Right ventricle myocardium superior (tissue), 1 donor: Measurements from ENCODE around the gene CTIF. TPM values are rescaled to one million over a fixed set of nuclear protein-coding genes. Genes with fewer than 3 reads are reported as not detected.

Experiments
- ATAC-seq: fragments of 200-7000 bp; cut with Tn5 transposase; one replicate; pipeline ENCODE4 v1.9.1; 2020; ENCODE audit warnings: mild to moderate bottlenecking; ENCODE audit not compliant: poor library complexity
- DNase-seq: peaks from one replicate; pipeline ENCODE4 v3.0.0-alpha.2; 2020
- intact Hi-C: fragments of 100-400 bp; cut with DNase I; formaldehyde crosslinking; loops from one replicate; pipeline ENCODE4 v1.11.2; 2022
- total RNA-seq: library from RNA; stranded (reverse); fragmentation: NEBNext Ultra II Directional; extraction: Animal tissue kit (Norgen Biotek cat#: 25700); gene quantifications from one replicate; pipeline ENCODE4 v1.2.1, GENCODE V29; 2021
- donor health status: DM: no; HTN: yes; CAD: no; lungs with severe emphysema.

The CTIF gene
- total RNA-seq, 1 donor from 2014 or later, result 54.5 TPM

DNA sequence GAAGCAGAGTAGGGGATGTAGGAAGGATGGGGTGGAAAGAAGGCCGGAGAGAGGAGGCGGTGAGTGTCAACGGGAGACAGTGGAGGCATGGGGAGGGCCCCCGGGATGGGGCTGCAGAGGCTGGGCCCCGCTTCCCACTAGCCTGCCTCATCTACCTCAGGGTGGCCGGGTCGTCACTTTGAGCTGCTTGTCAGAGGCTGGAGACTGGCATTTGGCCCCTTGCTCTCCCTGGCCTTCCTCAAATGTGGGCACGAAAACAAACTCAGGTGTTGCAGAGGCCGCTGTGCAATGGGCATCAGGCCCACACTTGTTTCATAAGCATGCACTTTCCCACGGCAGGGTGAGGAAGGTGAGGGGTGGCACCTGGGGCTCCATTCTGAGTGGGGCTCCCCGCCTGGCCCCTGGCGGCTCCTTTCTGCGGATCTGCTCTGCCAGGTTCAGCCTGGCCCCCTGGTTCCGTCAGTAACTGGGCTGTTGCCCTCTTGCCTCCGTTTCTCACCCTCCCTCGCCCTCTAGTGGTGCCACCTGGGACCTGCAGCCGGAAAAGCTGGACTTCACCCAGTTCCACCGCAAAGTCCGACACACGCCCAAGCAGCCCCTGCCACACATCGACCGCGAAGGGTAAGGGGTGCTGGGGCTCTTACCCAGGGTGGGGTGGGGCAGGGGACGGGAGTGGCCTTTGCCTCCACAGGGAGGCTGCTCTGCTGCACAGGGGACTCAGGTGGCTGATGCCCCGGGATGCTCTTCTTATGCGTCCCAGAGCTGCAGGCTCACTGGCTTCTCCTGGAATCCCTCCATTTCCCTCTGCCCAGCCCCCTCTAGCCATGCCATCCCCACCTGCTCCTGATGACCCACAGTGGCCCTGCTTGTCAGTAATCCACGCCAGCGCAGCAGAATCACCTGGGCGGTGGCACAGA, 125.4 kb downstream of the CTIF start:
- DNase-seq (peak; percentile 81), ATAC-seq (peak; percentile 77)
- intact Hi-C loops, result loop anchor here (2.0 to 10.0 kb wide), 2 partner anchors 109 to 189 kb away; no protein-coding TSS in a partner anchor

DNA sequence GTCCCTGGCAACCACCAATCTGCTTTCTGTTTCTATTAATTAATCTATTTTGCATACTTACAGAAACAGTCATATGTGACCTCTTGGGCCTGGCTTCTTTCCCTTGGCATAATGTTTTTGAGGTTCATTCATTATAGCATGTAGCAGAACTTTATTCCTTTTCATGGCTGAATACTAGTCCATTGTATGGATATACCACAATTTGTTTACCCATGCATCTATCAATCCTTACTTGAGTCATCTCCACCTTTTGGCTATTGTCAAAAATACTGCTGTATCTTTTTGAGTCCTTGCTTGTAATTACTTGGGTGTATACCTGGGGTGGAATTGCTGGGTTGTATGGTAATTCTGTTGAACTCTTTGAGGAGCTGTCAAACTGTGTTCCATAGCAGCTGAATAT, 126.8 kb downstream of the CTIF start:
- intact Hi-C loops, result loop anchor here (10.0 kb wide), 1 partner anchor 111 kb away; no protein-coding TSS in a partner anchor
- ATAC-seq (no peak), DNase-seq (no peak)

DNA sequence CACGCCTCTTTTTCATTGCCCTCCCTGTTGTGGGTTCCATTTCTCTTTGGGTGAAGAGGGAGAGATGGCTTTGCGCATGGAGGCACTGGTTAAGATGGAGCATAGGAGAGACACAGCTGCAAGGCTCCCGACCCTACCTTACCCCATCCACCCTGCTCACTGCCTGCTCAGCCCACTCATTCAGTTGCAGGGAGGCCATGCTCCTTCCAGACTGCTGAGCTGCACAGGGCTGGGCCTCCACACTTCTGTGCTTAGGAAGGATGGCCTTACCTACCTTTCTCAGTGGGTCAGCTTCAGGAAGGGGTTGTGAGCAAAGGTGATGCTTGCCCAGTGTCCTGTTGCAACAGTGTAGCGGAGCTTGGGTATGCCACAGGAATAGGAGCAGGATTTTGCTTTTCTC, 127.8 kb downstream of the CTIF start:
- DNase-seq (no peak), ATAC-seq (no peak)
- intact Hi-C loops, result loop anchor here (10.0 kb wide), 1 partner anchor 112 kb away; no protein-coding TSS in a partner anchor

DNA sequence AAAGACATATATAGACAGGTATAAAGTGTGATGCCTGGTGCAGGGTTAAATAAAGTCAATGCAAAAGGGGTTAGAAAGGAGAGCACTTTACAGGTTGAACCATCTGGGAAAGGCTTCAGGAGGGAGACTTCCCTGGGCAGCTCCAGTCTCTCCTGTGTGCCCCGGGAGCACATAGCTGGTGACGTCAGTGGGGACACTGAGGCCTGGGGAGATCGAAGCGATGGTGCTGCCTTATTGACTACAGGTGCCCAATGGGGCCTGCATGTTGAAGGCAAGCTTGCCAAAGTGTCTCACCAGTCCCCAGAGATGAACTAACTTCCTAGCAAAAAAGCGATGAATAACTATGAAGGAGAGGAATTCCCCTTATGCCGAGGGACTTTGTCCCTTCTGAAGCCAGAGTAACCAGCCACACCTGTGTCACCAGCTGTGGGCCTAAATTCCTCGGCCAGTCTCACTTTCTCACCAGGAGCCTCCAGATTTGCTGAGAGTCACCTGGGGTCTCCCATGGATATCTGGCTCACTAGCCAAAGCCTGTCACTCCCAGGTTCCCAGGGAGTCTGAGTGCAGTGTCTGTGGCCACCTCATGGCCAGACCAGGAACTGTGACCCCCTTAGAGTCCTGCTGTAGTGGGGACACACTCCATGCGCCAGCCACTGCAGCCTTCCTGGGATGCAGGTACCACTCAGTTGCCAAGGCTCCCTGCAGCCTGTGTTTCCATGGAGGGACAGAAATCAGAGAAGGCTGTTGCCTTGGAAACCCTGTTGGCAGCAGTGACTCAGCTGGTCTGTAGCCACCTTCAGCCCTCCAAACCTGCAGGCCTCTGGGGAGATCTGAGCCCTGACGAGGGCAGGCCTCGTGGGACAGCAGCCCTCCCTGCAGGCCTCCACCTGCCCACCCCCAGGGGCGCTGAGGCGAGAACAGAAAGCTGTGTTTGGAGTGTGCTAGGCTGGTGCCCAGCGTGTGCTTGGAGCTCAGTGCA, 128.7 kb downstream of the CTIF start:
- DNase-seq (no peak), ATAC-seq (no peak)
- intact Hi-C loops, result loop anchor here (10.0 kb wide), 1 partner anchor 113 kb away; no protein-coding TSS in a partner anchor

DNA sequence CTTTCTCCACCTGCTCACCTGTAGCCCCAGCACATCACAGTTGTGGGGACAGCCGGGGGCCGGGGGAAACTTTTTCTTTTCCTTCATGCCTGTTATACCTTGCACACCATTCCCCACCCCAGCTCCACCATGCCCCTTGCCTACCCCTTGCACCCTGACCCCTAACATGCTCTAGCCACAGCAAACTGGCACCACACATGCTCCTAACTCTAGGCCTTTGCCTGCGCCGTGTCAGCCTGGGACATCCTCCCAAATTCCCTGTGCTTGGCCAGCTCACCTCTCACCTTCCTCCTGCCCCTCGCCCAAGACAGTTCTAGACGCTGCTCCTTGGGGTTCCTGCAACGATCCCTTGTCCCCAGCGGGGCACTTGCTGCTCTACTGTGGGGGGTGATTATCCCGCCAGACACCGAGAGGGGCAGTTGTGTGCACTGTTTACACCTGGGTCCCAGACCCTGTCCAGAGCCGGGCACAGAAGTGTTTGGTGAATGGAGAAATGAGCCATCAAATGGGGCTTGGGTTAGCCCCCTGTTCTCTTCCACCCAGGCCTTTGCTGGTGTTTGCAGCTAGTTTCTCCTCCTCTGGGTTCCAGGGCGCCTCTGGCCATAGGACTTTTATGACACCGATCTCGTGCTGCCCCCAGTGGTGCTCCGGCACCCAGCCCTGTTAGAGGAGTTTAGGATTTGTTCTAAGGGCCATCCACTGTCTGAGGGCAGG, 129.8 kb downstream of the CTIF start:
- intact Hi-C loops, result loop anchor here (10.0 kb wide), 1 partner anchor 114 kb away; no protein-coding TSS in a partner anchor
- DNase-seq (no peak), ATAC-seq (no peak)

DNA sequence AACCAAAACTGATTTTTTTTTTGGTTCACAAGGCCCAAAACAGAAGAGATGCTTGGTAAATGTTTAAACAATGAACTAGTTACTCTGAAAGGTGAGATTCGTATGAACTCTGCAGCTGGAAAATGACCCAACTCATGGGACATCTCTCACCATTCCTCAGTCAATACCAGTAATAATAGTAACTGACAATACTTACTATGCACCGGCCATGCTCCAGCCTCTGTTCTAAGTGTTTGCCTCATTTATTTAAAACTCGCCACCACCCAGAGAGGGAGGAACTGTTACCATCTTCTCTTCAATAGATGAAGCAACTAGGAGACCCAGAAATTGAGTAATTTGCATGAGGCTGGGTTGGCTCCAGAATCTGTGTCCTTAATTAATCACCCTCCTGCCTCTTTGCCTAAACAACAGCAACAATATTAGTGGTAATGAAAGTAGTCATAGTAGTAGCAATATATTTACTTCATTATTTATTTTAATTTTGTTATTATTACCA, 130.4 kb downstream of the CTIF start:
- intact Hi-C loops, result loop anchor here (10.0 kb wide), 1 partner anchor 114 kb away; no protein-coding TSS in a partner anchor
- ATAC-seq (no peak), DNase-seq (no peak)

DNA sequence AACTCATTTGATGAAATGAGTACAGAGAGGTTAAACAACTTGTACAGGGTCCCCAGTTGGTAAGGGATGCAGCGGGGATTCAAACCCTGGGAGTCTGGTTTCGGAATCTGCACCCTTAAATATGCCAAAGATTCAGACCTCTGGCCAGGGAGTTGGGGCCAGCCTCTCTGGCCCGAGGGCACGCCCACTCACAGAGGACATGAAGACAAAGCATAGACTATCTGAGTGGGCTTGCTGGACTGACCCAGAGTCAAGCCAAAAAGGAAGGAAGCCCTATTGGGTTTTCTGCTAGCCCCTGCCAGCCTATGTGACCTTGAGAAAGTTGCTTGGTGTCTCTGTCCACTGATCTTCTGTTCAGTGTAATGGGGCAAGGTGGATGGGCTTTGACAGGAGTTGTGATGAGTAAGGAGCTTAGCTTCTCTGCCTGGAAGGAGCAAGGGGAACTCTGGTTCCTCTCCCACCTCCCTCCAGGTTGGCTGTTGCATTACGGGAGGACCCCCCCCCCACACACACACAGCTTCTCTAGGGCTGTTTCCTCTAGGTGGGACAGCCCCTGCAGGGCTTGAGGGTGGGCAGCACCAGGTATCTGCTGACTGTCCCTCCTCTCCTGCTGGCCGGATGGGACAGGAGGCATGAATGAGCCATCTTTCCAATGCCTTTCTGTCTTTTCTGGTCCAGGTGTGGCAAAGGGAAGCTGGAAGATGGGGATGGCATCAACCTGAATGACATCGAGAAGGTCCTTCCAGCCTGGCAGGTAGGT, 131.3 kb downstream of the CTIF start:
- no peak for ATAC-seq
- intact Hi-C loops, result loop anchor here (10.0 kb wide), 3 partner anchors 115 to 575 kb away; no protein-coding TSS in a partner anchor
- no peak for DNase-seq

DNA sequence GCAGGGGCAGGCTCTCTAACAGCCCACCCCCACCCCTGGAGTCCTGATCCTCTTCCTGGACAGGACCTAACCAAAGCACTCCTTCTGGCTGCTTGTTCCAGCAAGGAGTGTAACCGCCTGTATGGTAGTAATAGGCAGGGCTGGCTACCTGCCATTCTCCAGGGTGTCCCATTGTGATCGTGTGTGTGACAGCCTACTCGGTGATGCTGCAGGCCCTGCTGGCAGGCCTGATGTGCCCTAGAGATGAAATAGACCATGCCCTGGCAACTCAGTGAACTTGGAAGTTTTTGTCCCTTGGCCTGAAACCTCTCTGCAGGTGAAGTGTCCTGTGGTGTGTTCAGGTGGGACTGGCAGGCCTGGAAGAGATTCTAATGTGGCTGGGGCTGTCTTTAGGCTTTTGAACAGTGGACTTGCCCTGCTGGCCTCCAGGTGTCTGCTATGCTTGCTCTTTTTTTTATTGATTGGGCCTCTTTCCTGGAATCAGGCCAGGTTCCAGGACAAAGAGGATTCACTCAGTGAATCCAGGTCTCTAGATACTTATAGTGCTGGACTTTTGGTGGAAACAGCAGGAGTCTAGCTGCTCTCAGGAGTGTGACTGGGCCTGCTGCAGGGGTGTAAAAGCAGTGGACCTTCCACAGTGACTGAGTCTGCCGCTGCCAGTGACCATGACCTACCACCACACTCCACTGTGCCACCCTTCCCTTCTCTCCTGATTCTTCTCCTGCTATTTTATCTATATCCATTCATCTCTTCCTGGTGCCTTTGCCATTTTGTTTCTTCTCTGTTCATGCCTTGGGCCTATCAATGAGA, 132.1 kb downstream of the CTIF start:
- intact Hi-C loops, result loop anchor here (10.0 kb wide), 2 partner anchors 114 to 574 kb away; no protein-coding TSS in a partner anchor
- ATAC-seq, result no peak
- no peak for DNase-seq

DNA sequence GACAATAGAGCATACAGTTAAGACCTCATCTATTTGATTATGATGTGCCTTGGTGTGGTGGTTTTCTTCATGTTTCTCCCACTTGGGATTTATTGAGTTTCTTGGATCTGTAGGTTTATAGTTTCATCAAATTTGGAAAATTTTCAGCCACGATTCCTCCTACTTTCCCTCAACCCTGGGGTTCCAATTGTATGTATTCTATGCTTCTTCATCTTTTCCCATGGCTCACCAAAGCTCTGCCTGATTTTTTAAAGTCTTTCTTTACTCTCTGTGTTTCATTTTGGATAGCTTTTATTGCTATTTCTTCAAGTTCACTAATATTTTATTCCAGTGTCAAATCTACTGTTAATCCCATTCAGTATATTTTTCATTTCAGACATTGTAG, 132.7 kb downstream of the CTIF start:
- intact Hi-C loops, result loop anchor here (10.0 kb wide), 2 partner anchors 113 to 573 kb away; no protein-coding TSS in a partner anchor
- no peak for ATAC-seq

DNA sequence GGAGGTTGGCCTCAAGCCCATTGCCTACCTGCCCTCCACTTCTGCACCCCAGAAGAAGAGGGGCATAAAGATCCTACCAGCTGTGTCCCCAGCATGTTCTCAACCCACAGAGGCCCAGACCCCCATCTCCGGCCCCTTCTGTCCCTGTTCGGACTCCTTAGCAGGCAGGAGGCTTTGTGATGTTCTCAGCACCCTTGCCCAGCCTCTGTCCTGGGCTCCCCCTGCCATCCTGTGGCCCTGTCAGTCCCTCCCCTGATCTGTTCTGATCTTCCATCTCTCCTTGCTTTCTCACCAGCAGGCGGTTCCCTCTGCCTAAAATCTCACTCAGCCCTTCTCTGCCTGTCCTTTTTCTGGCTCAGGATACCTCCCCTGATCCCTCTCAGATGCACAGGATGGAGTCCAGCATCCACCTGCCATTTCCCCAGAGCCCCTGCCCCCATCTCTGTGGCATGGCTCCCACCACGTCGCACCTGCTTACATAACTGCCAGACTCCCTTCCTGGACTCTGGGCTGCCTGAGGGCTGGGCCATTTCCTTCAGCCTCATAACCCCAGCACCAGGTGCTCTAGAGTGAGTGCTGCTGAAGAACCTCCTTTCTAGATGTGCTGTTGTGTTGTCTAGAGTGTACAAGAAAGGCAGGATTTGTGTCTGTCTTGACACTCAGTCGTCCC, 134.0 kb downstream of the CTIF start:
- no peak for ATAC-seq
- intact Hi-C loops, result loop anchor here (10.0 kb wide), 2 partner anchors 112 to 572 kb away; no protein-coding TSS in a partner anchor
- no peak for DNase-seq

More for the DNA sequence above, 132.7 kb downstream of the CTIF start:
- no peak for DNase-seq

DNA sequence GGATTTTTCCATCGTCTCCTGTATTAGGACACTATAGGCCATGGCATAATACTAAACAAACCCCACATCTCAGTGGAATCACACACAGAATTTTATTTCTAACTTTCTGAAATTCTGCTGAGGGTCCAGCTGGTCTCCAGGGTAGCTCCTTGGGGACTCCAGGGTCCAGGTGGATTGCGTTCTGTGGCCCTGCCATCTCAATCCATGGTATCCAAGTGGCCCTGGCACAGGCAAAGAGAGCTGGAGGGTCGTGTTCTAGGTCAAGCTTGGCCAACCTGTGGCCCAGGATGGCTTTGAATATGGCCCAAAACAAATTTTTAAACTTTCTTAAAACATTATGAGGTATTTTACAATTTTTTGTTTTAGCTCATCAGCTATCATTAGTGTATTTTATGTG, 134.6 kb downstream of the CTIF start:
- ATAC-seq, result no peak
- intact Hi-C loops, result loop anchor here (10.0 kb wide), 2 partner anchors 111 to 571 kb away; no protein-coding TSS in a partner anchor
- no peak for DNase-seq

DNA sequence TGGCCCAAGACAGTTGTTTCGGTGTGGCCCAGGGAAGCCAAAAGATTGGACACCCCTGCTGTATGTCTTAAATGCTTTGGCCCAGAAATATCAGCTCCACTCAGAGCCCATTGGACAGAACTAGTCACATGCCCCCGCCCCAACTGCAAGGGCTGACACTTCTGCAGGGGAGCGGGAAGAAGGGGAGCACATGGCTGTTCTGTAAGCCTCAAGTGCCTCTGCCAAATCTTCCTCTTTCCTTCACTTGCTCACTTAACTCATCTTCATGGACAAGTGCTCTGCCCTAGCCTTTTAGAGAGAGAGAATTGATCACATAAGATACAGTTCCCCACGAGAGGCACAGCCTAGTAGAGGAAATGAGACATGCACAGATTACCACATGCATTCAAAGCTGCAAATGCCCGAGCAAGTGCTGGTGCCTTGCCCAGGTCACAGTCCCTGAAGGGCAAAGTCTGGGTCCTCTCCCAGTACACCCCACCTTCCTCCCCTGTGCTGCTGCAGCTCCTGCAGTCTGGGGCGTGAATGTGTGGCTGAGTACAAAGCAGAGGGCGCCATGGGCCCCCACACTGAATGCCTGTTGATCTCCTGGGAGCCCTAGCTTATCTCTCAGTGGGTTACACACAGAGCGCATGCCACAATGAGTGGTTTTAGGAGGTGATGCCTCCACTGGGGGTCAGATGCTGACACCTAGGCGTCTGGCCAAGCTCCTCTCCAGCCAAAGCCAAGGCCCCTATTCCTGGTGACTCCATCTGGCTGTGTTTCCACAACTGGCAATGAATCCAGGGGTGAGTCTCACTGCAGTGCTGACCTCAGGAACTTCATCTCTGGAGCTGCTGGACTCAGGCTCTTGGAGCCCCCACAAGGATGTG, 135.3 kb downstream of the CTIF start:
- DNase-seq (peak; percentile 49), ATAC-seq (peak; percentile 56)
- intact Hi-C loops, result loop anchor here (2.0 to 10.0 kb wide), 3 partner anchors 111 to 773 kb away; no protein-coding TSS in a partner anchor

DNA sequence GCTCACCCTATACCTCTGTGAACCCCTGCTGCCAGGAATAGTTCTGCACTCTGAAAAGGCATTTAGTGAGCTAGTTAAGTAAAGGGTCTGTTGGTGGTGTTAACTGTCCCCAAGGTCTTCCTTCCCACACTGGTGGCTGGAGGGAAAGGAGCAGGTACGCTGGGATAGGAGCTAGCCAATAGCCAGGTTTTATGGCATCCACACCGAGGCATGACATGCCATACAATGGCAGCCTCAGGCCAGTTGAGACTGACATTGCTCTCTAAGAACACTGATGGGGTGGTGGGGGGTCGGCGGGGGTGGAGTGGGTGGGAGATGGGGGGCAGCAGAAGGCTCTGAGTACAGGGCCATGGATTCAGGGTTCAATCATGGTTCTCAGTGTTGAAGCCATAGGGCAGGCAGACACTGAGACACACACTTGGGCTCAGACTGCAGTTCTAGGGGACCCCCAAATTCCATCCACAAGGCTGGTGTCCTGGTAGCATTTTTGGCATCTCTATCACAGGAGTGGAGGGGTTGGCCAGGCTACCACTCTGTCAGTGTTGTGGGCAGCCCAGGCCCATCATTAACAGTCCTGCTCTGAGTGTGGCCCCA, 136.0 kb downstream of the CTIF start:
- ATAC-seq, result no peak
- intact Hi-C loops, result loop anchor here (2.0 to 10.0 kb wide), 5 partner anchors 110 to 772 kb away; no protein-coding TSS in a partner anchor
- no peak for DNase-seq

DNA sequence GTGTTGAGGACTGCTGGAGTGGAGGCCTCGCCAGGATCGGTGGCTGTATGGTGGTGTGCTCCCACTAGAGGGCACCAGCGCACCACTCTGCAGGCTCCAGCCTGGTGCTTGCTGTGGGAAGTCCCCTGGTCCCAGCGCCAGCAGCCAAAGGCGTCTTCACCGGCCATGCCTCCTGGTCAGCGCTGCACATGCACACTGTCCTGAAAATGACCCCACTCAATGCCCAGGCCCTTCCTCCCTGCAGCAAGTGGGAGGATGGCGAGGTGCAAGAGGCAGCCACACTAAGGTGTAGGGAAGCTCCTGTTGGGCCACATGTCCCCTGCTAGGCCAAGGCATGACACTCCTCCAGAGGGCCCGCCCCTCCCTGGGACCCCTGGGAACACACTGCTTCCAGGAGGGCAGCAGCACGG, 136.5 kb downstream of the CTIF start:
- intact Hi-C loops, result loop anchor here (2.0 to 10.0 kb wide), 5 partner anchors 109 to 771 kb away; no protein-coding TSS in a partner anchor
- DNase-seq (peak; percentile 92), ATAC-seq (peak; percentile 94)
